ENCODE results near the gene MOB1B.
"Not testable (repeated sequence)": the region's sequence is repeated elsewhere in the genome, so short reads cannot be mapped to it uniquely, and the experiment has no call there.

Gene MOB1B

GRCh38 chr4:70956549-70957210 lies 54.5 kb downstream of the MOB1B start:
- DNase-seq (ENCODE audit: low read depth in 3 of 3), result no peak

GRCh38 chr4:70958681-70959080 lies 56.5 kb downstream of the MOB1B start:
- no peak for DNase-seq (ENCODE audit: low read depth in 3 of 3)

GRCh38 chr4:70969076-70969475 lies 66.9 kb downstream of the MOB1B start:
- DNase-seq (ENCODE audit: low read depth in 3 of 3), result no peak

GRCh38 chr4:70976252-70976651 lies 74.1 kb downstream of the MOB1B start:
- no peak for DNase-seq (ENCODE audit: low read depth in 3 of 3)

- no peak for DNase-seq (ENCODE audit: low read depth in 3 of 3)
These were observed 77.4 kb downstream of the MOB1B start for GRCh38 chr4:70979445-70980008.

- DNase-seq (ENCODE audit: low read depth in 3 of 3), result no peak
These were observed 78.0 kb downstream of the MOB1B start for GRCh38 chr4:70980196-70980595.

GRCh38 chr4:70984106-70984505 lies 81.9 kb downstream of the MOB1B start:
- DNase-seq (ENCODE audit: low read depth in 3 of 3), result no peak

- DNase-seq (ENCODE audit: low read depth in 3 of 3), result no peak
These were observed 82.4 kb downstream of the MOB1B start for GRCh38 chr4:70984589-70984988.

- DNase-seq (ENCODE audit: low read depth in 3 of 3), result no peak
These were observed 89.4 kb downstream of the MOB1B start for GRCh38 chr4:70991596-70991995.

GRCh38 chr4:70992391-70992881 lies 90.3 kb downstream of the MOB1B start:
- DNase-seq (ENCODE audit: low read depth in 3 of 3), result no peak

GRCh38 chr4:70993181-70994068 lies 91.3 kb downstream of the MOB1B start, which contains the start of gene DCK:
Gene DCK, plus strand, starts transcription at chr4:70993649. Its CDS starts 187 bp downstream, at chr4:70993836.
- DNase-seq (ENCODE audit: low read depth in 3 of 3), result peak; percentile 68 to 79 (median 74)

GRCh38 chr4:70994069-70994366 lies 91.8 kb downstream of the MOB1B start:
- DNase-seq (ENCODE audit: low read depth in 3 of 3), result no peak

- DNase-seq (ENCODE audit: low read depth in 3 of 3), result no peak
These were observed 92.4 kb downstream of the MOB1B start for GRCh38 chr4:70994387-70995099.

GRCh38 chr4:70996018-70996360 lies 93.8 kb downstream of the MOB1B start:
- DNase-seq (ENCODE audit: low read depth in 3 of 3), result no peak

- no peak for DNase-seq (ENCODE audit: low read depth in 3 of 3)
These were observed 94.9 kb downstream of the MOB1B start for GRCh38 chr4:70997036-70997435.

- no peak for DNase-seq (ENCODE audit: low read depth in 3 of 3)
These were observed 95.4 kb downstream of the MOB1B start for GRCh38 chr4:70997546-70997945.

GRCh38 chr4:70999639-71000038 lies 97.5 kb downstream of the MOB1B start:
- DNase-seq (ENCODE audit: low read depth in 3 of 3), result not testable (repeated sequence)

GRCh38 chr4:71001363-71001762 lies 99.2 kb downstream of the MOB1B start:
- DNase-seq (ENCODE audit: low read depth in 3 of 3), result not testable (repeated sequence)

- no peak for DNase-seq (ENCODE audit: low read depth in 3 of 3)
These were observed 102.2 kb downstream of the MOB1B start for GRCh38 chr4:71004281-71004851.

GRCh38 chr4:71005025-71005424 lies 102.9 kb downstream of the MOB1B start:
- not testable (repeated sequence) for DNase-seq (ENCODE audit: low read depth in 3 of 3)

- no peak for DNase-seq (ENCODE audit: low read depth in 3 of 3)
These were observed 104.2 kb downstream of the MOB1B start for GRCh38 chr4:71006203-71006907.

Data from stimulated activated CD4-positive, alpha-beta T cell treated with anti-CD3 and anti-CD28 coated beads, TNF-alpha, amount 100 ng/mL, for 4 hours (primary cell).